Sigmoid colon (tissue), 7 donors: ENCODE measurements around the gene EGLN3. TPM values are rescaled to one million over a fixed set of nuclear protein-coding genes. Genes with fewer than 3 reads are reported as not detected.

Experiments used
- DNase-seq: peaks from one replicate; pipeline ENCODE4 v3.0.0-alpha.2; 2019
- H3K27ac ChIP-seq, 4 donors: fragments of 200-600 bp; sonication (generic); one replicate each; pipeline ENCODE4 v1.5.1; 2016 to 2019; ENCODE audit warnings: mild to moderate bottlenecking in 1 of 4
- H3K27me3 ChIP-seq, 3 donors: fragments of 200-600 bp; sonication (generic); one replicate each; pipeline ENCODE4 v1.5.1; 2019; ENCODE audit warnings: mild to moderate bottlenecking in 1 of 3
- H3K36me3 ChIP-seq, 4 donors: fragments of 200-600 bp; sonication (generic); one replicate each; pipeline ENCODE4 v1.5.1; 2016 to 2019
- H3K4me1 ChIP-seq, 4 donors: fragments of 200-600 bp; sonication (generic); one replicate each; pipeline ENCODE4 v1.5.1; 2017 to 2019
- H3K4me3 ChIP-seq, 4 donors: fragments of 200-600 bp; sonication (generic); one replicate each; pipeline ENCODE4 v1.5.1; 2017 to 2019; ENCODE audit warnings: mild to moderate bottlenecking in 2 of 4, moderate library complexity in 1 of 4
- H3K9me3 ChIP-seq, 4 donors: fragments of 200-600 bp in 3 of 4; sonication (generic) in 3 of 4; one replicate each; pipeline versions ENCODE4 v1.5.1 to v1.6.1; 2013 to 2019
- EP300 ChIP-seq, 4 donors: sonication (generic); formaldehyde crosslinking; IDR thresholded peaks; one replicate each; pipeline ENCODE4 v1.6.1; 2017; ENCODE audit warnings: antibody characterized with exemption in 4 of 4
- POLR2A ChIP-seq, 2 donors: fragments of 450-650 bp; IDR thresholded peaks; one replicate each; pipeline ENCODE4 v1.6.1; 2016; ENCODE audit warnings: antibody characterized with exemption in 2 of 2, mild to moderate bottlenecking in 2 of 2, moderate library complexity in 2 of 2
- POLR2AphosphoS5 ChIP-seq, 4 donors: sonication (generic); formaldehyde crosslinking; IDR thresholded peaks; one replicate each; pipeline ENCODE4 v1.6.1; 2017; ENCODE audit warnings: antibody characterized with exemption in 4 of 4
- WGBS, 2 donors: extraction: QIAGEN DNeasy Blood & Tissue Kit; methylation state at CpG; one replicate each; pipeline ENCODE4 v1.1.7; 2013; 5-methylcytosine and 5-hydroxymethylcytosine counted together
- intact Hi-C: fragments of 100-400 bp; cut with DNase I; formaldehyde crosslinking; loops from one replicate; pipeline ENCODE4 v1.15.1; 2023
- polyA plus RNA-seq, 3 donors: library from polyadenylated mRNA; stranded (reverse); fragments of 200-250 nt; gene quantifications; one replicate each; pipeline ENCODE4 v1.2.3, GENCODE V29; 2013
- total RNA-seq, 4 donors: library from RNA; depleted of rRNA; stranded (reverse); fragments of >200 nt; gene quantifications; one replicate each; pipeline ENCODE4 v1.1.0, GENCODE V29; 2016
- TF ChIP-seq, protein P1 (sequence below), 4 experiments: fragments of 450-650 bp in 3 of 4; fragments of 200-600 bp in 1 of 4; IDR thresholded peaks; one replicate each; pipeline ENCODE4 v1.5.1; 2016 to 2019; ENCODE audit warnings: antibody characterized with exemption in 4 of 4, mild to moderate bottlenecking in 3 of 4, moderate library complexity in 2 of 4
- donor health status: healthy with polysubstance abuse.
- donor health status: Bipolar disorder and iron deficiency.
- donor health status: healthy.

EGLN3 gene
- total and polyA plus RNA-seq, 7 donors, result 13.0 to 69.1 (median 18.5) TPM

DNA sequence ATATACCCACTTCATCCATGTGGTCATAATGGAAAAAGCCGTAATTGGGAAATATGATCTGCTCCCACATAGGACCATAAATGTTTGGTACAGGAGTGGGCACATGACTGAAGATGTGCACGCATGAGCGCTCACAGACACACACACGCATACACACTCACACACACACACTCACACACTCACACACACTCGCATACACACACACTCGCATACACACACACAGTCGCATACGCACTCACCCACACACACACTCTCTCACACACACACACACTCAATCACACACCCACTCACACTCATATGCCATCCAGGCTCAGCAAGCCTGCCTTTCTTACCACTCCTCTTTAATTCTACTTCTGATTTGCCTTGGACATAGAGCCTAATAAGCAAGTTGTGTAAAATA is 45.6 kb upstream of the EGLN3 start:
- TF ChIP-seq POLR2AphosphoS5 (IDR thresholded peaks at IDR 0.05), result no peak
- TF ChIP-seq, protein P1, sequence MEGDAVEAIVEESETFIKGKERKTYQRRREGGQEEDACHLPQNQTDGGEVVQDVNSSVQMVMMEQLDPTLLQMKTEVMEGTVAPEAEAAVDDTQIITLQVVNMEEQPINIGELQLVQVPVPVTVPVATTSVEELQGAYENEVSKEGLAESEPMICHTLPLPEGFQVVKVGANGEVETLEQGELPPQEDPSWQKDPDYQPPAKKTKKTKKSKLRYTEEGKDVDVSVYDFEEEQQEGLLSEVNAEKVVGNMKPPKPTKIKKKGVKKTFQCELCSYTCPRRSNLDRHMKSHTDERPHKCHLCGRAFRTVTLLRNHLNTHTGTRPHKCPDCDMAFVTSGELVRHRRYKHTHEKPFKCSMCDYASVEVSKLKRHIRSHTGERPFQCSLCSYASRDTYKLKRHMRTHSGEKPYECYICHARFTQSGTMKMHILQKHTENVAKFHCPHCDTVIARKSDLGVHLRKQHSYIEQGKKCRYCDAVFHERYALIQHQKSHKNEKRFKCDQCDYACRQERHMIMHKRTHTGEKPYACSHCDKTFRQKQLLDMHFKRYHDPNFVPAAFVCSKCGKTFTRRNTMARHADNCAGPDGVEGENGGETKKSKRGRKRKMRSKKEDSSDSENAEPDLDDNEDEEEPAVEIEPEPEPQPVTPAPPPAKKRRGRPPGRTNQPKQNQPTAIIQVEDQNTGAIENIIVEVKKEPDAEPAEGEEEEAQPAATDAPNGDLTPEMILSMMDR (IDR thresholded peaks at IDR 0.05), result no peak
- TF ChIP-seq POLR2A (IDR thresholded peaks at IDR 0.05), result no peak
- no peak for TF ChIP-seq EP300 (IDR thresholded peaks at IDR 0.05)
- H3K4me1 ChIP-seq, result no peaks in the 10 kb centered on the region
- no peak overlapping the region for H3K4me3 ChIP-seq
- H3K9me3 ChIP-seq, result no peaks in the 10 kb centered on the region
- no peaks in the 10 kb centered on the region for H3K36me3 ChIP-seq
- H3K27ac ChIP-seq, result no peak overlapping the region
- intact Hi-C loops, result no loop called here
- DNase-seq, result no peak
- no peaks in the 10 kb centered on the region for H3K27me3 ChIP-seq
- WGBS, 2 donors, result 97% methylated on average over 8 of the region's 8 CpGs

DNA sequence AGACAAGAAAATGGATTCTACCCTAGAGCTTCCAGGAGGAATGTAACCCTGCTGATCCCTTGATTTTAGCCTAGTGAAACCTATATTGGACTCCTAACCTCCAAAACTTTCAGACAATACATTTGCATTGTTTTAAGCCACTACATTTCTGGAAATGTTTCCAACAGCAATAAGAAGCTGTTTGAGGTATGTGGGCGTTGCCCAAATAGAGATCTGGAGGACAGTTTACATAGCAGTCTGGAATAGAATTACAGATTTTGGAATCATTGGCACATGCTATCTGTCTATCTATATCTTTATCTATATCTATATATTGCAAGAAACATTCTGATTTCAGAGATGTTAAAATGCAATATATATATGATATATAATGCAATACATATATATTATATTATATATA is 42.4 kb upstream of the EGLN3 start:
- H3K4me3 ChIP-seq, result no peak overlapping the region
- intact Hi-C loops, result no loop called here
- H3K4me1 ChIP-seq, result peaks cover 0 to 15% (median 10%) of the 10 kb centered on the region in 4 donors
- no peaks in the 10 kb centered on the region for H3K36me3 ChIP-seq
- no peaks in the 10 kb centered on the region for H3K9me3 ChIP-seq
- WGBS, 2 donors, result 16 to 60% methylated on average over 1 of the region's 1 CpG
- DNase-seq, result no peak
- H3K27me3 ChIP-seq, result no peaks in the 10 kb centered on the region
- TF ChIP-seq POLR2A (IDR thresholded peaks at IDR 0.05) (no peak), POLR2AphosphoS5 (IDR thresholded peaks at IDR 0.05) (no peak), EP300 (IDR thresholded peaks at IDR 0.05) (no peak)
- TF ChIP-seq, protein P1 (IDR thresholded peaks at IDR 0.05), result no peak
- no peak overlapping the region for H3K27ac ChIP-seq

DNA sequence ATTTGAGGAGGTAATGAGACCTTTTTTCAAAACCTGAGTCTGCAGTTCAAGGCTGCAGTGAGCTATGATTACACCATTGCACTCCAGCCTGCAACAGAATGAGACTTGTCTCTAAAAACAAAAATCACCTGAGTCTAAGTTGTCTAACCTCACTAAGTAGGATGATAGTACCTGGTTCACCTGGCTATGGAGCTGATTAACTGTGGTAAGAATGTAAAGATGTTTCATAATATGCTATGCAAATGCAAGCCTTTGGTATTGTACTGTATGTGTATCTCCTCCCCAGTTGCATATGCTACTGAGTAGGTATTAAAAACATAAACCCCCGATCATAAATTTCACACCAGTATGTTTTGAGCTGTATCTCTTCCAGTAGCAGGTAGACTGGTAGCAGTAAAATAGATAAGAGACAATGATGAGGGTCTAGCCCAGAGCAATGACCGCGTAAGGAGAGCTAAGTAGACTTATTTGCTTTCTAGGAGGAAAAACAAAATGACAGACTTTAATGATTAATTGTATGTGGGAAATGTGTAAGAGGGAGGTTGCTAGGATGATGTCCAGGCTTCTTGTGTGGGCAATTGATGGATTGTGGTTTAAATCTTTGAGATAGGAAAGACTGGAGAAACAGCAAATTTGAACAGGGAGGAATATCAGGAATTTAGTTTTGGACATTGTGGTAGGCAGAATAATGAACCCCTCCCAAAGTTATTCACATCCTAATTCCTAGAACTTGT is 41.6 kb upstream of the EGLN3 start:
- intact Hi-C loops, result no loop called here
- whole genome bisulfite sequencing, 2 donors, result 91 to 95% methylated on average over 3 of the region's 3 CpGs
- Histone ChIP-seq H3K4me1 (peaks cover 0 to 15% (median 11%) of the 10 kb centered on the region in 4 donors), H3K27ac (no peak overlapping the region), H3K36me3 (no peaks in the 10 kb centered on the region), H3K27me3 (no peaks in the 10 kb centered on the region), H3K4me3 (no peak overlapping the region), H3K9me3 (no peaks in the 10 kb centered on the region)
- TF ChIP-seq POLR2AphosphoS5 (IDR thresholded peaks at IDR 0.05) (no peak), EP300 (IDR thresholded peaks at IDR 0.05) (no peak), POLR2A (IDR thresholded peaks at IDR 0.05) (no peak)
- TF ChIP-seq, protein P1 (IDR thresholded peaks at IDR 0.05), result no peak
- DNase-seq, result no peak

DNA sequence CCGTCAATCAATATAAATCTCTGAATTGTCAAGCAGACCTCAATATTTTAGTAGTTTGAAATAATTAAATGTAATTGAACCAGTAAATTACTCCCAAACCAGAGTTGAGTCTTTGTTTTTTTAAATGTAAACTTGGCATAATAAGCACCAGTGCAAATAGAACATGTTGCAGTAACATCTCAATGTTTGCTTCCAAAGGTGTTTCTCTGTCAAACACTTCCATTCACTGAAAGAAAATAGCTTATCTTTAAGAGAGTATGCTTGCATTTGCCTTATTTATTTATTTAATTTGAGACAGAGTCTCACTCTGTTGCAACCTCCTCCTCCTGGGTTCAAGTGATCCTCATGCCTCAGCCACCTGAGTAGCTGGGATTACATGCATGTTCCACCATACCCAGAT is 39.9 kb upstream of the EGLN3 start:
- H3K36me3 ChIP-seq, result no peaks in the 10 kb centered on the region
- WGBS, 2 donors, result 94 to 95% methylated on average over 1 of the region's 1 CpG
- no peaks in the 10 kb centered on the region for H3K27me3 ChIP-seq
- no peak overlapping the region for H3K4me3 ChIP-seq
- TF ChIP-seq POLR2A (IDR thresholded peaks at IDR 0.05), result no peak
- intact Hi-C loops, result no loop called here
- peaks cover 0 to 20% (median 17%) of the 10 kb centered on the region in 4 donors for H3K4me1 ChIP-seq
- no peak for DNase-seq
- H3K27ac ChIP-seq, result no peak overlapping the region
- no peaks in the 10 kb centered on the region for H3K9me3 ChIP-seq

DNA sequence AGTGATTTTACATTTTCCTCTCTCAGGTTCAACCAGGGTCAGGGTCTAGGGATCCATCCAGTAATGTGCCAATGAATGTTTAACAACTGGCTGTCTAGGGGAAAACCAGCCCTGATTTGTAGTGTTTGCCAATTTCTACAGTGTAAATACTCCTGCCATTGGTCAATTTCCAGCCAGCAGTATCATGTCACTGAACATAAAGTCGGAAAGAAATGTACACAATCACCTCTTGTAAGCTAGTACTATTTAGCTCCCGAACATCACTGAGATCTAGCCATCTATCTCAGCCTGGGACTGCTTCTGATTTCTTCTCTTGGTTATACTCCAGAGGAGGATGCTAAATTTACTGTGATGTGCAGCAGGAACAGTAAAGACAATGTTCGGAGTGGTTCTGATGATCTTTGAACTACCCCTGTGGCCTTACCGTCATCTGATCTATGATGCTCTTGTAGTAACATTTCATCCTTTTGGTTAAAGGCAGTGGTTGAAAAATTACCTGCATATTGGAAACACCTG is 36.7 kb upstream of the EGLN3 start:
- 82 to 86% methylated on average over 4 of the region's 4 CpGs for WGBS, 2 donors
- TF ChIP-seq EP300 (IDR thresholded peaks at IDR 0.05), result no peak
- TF ChIP-seq, protein P1 (IDR thresholded peaks at IDR 0.05), result no peak
- TF ChIP-seq POLR2A (IDR thresholded peaks at IDR 0.05), result no peak
- TF ChIP-seq POLR2AphosphoS5 (IDR thresholded peaks at IDR 0.05), result no peak
- Histone ChIP-seq H3K9me3 (no peaks in the 10 kb centered on the region), H3K4me3 (no peak overlapping the region), H3K36me3 (no peaks in the 10 kb centered on the region), H3K27ac (peak overlapping the region; percentile 27 to 71 (median 56)), H3K4me1 (peaks cover 0 to 20% (median 17%) of the 10 kb centered on the region in 4 donors), H3K27me3 (no peaks in the 10 kb centered on the region)
- intact Hi-C loops, result no loop called here
- DNase-seq, result no peak
